Thyroid gland (tissue), 4 donors: Measurements from ENCODE around the gene CCDC170.

Experiments
- CTCF ChIP-seq, 6 experiments: fragments of 200-600 bp in 3 of 6; fragments of 450-650 bp in 3 of 6; sonication (generic) in 3 of 6; IDR thresholded peaks; one replicate each; pipeline ENCODE4 v1.5.1; 2016 to 2019; ENCODE audit warnings: antibody characterized with exemption in 6 of 6, mild to moderate bottlenecking in 2 of 6, inconsistent platforms in 1 of 6, moderate library complexity in 1 of 6
- POLR2A ChIP-seq, 2 donors: fragments of 450-650 bp; IDR thresholded peaks; one replicate each; pipeline ENCODE4 v1.6.1; 2017; ENCODE audit warnings: antibody characterized with exemption in 2 of 2, mild to moderate bottlenecking in 2 of 2, moderate library complexity in 1 of 2

DNA sequence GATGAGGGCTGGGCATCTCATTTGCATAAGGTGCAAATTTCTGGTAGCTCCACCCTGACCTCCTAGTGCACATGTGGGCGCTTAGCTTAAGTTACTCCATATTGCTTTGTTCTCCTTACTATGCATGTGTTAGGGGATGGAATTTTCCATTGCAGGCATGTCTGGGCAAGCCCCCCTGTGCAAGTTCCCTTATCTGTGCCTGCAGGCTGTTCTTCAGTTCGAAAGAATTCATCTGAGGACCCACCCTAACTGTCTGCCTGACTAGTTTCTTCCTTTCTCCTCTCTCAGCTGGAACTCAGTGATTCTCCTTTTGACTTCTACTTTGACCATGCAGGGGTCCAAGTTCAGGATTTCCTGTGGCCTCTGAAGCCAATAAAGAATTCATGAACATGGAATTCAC lies 30.2 kb downstream of the CCDC170 start:
- TF ChIP-seq CTCF (IDR thresholded peaks at IDR 0.05) (no peak), POLR2A (IDR thresholded peaks at IDR 0.05) (no peak)
